SKM-1 (cell line): ENCODE results near the gene FLOT1.
"Not testable (repeated sequence)": the region's sequence is repeated elsewhere in the genome, so short reads cannot be mapped to it uniquely, and the experiment has no call there.

Source experiments
- DNase-seq: peaks from one replicate; lab custom pipeline; 2025; ENCODE audit not compliant: unreplicated experiment; lab: John Stamatoyannopoulos, UW

Gene FLOT1

GRCh38 chr6:30723843-30724741 lies 18.4 kb downstream of the FLOT1 start:
- not testable (repeated sequence) for DNase-seq

- not testable (repeated sequence) for DNase-seq
Observed at GRCh38 chr6:30723159-30723842, 19.2 kb downstream of the FLOT1 start.

DNA sequence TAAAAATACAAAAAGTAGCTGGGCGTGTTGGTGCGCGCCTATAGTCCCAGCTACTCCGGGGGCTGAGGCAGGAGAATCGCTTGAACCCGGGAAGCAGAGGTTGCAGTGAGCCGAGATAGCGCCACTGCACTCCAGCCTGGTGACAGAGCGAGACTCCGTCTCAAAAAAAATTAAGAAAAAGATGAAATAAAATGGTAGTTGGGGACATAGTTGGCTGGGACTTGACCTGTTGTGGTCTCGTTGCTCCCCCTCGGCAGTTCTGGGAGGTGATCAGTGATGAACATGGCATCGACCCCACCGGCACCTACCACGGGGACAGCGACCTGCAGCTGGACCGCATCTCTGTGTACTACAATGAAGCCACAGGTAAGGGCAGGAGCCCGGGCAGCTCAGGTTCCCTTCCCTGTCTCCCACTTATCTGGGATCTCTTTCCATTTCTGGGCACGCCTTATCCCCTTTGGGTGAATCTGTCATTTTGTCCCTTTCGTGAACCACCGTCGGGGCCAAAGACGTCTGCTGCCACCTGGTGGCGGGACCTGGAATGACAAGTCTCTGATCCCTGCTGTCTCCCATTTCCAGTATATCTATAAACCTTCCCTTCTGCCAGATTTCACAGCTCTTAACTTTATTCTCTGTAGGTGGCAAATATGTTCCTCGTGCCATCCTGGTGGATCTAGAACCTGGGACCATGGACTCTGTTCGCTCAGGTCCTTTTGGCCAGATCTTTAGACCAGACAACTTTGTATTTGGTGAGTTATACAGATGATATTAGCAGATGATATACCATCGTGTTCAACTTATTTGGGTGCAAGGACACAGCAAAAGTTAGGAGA lies 20.0 kb downstream of the FLOT1 start:
- DNase-seq, result peak; percentile 56

GRCh38 chr6:30722025-30722279 lies 20.5 kb downstream of the FLOT1 start:
- DNase-seq, result not testable (repeated sequence)

DNA sequence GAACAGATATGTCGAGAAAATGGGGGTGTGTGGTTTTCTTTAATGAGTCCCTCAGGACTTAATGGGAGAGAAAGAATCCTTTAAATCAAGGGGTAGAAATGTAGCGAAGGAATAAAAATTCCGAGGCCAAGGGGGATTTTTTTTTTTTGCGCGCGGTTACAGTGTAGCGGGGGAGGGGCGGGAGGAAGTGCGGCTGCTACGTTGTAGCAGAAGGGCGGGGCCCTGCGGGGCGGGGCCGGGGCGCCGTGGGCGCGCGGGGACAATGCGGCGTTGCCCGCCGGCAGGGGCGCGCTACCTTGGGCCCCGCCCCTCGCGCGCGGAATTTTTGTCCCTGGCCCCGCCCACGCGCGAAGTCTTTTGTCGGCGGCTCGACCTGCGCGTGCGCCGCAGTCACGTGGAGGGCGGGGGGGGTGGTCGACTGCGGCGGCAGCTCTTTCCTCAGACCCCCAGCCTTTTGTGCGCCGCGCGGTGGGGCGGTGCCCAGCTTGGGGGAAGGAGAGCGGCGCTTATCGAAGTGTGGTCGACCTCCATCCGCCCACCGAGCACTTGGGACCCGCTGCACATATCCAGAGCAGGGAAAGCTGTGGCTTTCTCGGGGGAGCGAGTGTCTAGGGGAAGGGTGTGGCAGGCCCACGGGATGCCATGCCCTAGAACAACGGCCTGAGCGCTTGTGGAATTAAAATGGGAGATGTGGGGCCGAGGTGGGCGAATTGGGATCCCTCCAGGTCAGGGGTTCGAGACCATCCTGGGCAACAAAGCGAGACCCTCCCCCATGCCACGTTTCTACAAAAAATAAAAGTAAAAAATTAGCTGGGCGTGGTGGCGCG lies 21.1 kb downstream of the FLOT1 start:
- peak; percentile 83 for DNase-seq

DNA sequence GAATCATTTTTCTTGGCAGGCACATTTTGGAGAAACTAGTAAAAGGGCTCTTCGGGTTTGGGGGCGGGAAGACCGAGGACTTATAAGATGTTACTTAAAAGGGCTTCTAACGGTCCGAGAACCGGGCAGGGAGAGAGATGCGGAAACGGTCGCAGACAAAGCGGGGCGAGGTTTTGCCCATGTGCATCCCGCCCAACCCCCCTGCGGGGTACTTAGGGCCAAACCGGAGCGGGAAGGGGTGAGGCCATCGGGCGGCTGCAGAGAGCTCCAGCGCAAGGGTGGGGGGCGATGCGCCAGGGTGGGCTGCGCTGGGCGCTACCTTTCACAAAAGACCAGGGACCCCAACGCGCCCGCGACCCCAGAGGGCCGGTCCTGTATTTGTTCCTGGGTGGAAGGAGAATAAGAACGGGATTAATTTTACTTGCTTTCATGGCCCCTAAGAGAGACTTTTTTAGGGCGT lies 21.7 kb downstream of the FLOT1 start:
- DNase-seq, result no peak

DNA sequence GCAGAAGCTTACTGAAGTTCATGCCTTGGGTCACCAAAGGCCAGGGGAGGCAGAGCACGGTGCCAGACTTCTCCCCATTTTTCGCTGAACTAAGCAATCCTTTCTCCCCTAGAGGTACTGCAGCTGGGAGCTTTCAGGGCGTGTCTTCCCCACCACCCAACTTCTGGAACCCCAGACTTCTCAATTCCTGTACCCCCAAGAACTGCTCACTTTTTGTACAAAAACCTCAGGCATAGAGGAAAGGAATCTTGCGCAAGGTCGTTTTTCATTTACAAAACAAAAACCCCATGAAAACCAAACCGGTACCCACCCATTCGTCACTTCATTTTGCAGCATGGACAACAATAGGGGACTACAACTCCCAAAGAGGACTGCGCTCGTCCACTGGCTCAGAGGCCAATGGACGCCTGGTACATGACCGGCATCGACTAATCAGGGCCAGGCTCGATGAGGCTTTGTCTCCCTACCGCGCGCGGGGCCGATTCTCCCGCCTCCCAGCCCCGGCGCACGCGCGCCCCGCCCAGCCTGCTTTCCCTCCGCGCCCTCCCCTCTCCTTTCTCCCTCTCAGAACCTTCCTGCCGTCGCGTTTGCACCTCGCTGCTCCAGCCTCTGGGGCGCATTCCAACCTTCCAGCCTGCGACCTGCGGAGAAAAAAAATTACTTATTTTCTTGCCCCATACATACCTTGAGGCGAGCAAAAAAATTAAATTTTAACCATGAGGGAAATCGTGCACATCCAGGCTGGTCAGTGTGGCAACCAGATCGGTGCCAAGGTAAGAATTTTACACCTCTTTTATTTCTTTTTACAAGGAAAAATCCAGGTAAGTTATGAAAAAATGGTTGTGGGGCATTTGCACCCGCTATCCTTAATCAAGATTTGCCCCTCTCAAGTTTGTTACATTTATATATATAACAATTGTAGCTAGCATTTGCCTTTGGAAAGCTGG lies 22.4 kb downstream of the FLOT1 start, which contains the start of gene TUBB:
TUBB (plus strand) TSS at position 562 of the 947 bp plus-strand sequence; CDS start at position 717, 155 bp downstream.
- DNase-seq, result peak; percentile 85

DNA sequence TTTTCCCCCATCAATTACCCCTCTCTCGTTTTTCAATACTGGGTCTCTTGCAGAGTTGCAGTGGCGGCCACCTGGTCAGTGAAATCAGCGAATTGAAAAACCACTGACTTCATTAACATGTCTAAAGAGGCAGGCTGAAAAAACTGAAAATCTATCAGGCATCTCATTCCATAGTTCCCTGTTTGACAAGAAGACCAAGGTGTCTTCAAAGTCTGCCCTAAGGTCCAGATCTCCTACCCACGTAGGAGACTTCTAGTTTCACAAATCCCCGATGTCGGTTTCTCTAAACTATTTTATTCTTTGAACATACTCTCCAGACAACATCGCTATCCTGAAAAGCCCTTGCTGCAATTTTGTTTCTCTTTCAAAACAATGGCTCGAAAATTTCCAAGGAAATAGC lies 23.1 kb downstream of the FLOT1 start:
- no peak for DNase-seq

- not testable (repeated sequence) for DNase-seq
Observed at GRCh38 chr6:30717845-30718720, 24.4 kb downstream of the FLOT1 start.

DNA sequence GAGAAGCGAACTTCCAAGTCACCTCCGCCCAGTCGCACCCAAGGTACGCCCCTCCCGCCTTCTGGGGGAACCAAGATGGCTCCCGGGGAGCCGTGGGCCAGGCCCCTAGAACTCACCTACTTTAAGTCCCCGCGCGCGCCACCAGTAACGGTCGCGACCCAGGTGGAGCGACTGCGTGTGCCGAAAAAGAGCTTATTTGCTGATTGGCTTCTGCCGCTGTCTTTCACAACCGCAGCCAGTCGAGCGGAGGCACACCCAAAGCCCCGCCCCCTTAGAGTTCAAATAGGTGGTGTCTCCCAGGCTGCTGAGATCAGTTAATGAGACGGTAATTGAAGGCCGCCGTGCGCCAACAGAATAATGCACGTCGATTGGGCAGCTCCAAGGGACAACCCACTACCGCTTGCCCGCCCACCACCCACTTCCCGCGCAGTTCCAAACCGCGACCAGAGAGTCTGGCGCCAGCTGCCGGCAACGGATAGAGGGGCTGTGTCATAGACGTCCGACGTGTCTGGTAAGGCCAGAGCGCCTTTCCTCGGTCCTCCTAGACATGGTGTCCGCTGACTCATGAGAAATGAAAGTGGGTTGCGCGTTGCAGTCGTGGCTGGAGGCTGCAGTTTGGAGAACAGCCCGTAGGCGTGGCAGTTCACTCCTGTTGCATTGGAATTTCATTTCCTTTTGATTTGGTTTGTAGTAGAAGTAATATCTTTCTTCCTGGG lies 25.2 kb downstream of the FLOT1 start, which contains the start of gene MDC1:
MDC1 (minus strand) TSS at position 153 of the 716 bp plus-strand sequence. CDS start 2,106 bp downstream, outside the sequence.
- peak; percentile 99 for DNase-seq

- no peak for DNase-seq
Observed at GRCh38 chr6:30716879-30717128, 25.7 kb downstream of the FLOT1 start.

DNA sequence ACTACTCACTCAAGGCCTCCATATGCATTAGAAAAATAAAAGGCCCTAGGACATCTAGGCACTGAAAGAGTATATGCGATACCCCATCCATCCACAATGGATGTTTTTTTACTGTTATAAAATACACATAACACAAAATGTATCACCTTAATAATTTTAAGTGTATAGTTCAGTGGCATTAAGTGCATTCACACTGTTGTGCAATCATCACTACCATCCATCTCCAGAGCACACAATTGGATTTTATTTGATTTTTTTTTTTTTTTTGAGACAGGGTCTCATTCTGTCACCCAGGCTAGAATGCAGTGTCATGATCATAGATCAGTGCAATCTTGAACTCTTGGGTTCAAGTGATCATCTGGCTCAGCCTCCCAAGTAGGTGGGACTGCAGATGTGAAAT lies 28.2 kb downstream of the FLOT1 start:
- DNase-seq, result no peak

GRCh38 chr6:30712441-30712945 lies 30.0 kb downstream of the FLOT1 start:
- DNase-seq, result no peak

- no peak for DNase-seq
Observed at GRCh38 chr6:30711758-30712380, 30.6 kb downstream of the FLOT1 start.

DNA sequence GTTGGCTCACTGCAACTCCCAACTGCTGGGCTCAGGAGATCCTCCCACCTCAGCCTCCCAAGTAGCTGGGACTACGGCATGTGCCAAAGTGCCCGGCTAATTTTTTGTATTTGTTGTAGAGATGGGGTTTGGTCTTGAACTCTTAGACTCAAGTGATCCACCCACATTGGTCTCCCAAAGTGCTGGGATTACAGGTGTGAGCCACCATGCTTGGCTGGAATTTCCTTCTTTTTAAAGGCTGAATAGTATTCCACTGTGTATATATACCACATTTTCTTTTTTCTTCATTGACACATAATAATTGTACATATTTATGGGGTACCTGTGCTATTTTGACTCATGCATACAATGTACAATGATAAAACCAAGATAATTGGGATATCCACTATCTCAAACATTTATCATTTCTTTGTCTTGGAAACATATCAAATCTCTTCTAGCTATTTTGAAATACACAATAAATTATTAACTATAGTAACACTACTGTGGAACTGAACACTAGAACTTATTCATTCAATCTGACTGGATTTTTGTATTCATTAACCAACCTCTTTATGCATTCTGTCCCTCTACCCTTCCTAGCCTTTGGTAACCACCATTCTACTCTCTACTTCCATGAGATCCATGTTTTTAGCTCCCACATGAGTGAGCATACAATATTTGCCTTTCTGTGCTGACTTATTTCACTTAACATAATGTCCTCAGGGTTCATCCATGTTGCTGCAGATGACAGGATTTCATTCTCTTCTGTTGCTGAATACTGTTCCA lies 33.2 kb downstream of the FLOT1 start:
- DNase-seq, result no peak

DNA sequence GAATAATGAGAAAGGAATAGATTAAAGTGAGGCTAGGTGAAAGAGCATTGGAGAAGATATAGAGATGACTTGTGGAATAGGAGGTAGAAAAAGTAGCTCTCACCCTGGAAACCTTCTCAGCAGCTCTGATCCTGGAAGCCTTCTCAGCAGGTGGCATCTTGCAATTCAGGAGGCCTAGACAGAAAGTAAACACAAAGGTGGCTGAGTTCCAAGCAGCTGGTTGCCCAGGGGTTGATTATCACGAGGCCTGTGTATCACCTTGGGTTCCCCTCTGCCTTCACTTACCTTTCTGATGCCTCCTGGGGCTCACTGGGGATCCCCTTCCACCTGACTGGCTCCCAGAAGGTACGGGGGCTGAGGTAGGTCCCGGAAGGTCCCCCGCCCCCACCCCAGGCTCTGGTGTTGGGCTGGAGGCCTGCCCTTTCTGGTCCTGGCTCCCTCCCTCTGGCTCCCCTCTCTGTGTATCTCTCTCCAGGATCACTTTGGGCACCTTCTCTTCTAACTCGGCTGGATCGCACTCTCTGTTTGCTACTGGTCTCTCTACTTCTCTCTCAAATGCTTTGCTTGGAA lies 35.1 kb downstream of the FLOT1 start:
- DNase-seq, result no peak
